Tibial nerve (tissue), 4 donors: Measurements from ENCODE around the gene KAZN.

Source experiments
- EP300 ChIP-seq, 2 donors: sonication (generic); formaldehyde crosslinking; IDR thresholded peaks; one replicate each; pipeline ENCODE4 v1.6.1; 2017; ENCODE audit warnings: antibody characterized with exemption in 2 of 2, mild to moderate bottlenecking in 1 of 2
- POLR2A ChIP-seq, 2 donors: fragments of 450-650 bp; IDR thresholded peaks; one replicate each; pipeline ENCODE4 v1.6.1; 2017; ENCODE audit warnings: antibody characterized with exemption in 2 of 2, mild to moderate bottlenecking in 2 of 2, moderate library complexity in 2 of 2
- TF ChIP-seq, protein P1 (sequence below), 5 experiments: fragments of 200-600 bp in 3 of 5; fragments of 450-650 bp in 2 of 5; sonication (generic) in 3 of 5; IDR thresholded peaks; one replicate each; pipeline ENCODE4 v1.5.1; 2016 to 2019; ENCODE audit warnings: antibody characterized with exemption in 5 of 5, mild to moderate bottlenecking in 3 of 5, moderate library complexity in 2 of 5

DNA sequence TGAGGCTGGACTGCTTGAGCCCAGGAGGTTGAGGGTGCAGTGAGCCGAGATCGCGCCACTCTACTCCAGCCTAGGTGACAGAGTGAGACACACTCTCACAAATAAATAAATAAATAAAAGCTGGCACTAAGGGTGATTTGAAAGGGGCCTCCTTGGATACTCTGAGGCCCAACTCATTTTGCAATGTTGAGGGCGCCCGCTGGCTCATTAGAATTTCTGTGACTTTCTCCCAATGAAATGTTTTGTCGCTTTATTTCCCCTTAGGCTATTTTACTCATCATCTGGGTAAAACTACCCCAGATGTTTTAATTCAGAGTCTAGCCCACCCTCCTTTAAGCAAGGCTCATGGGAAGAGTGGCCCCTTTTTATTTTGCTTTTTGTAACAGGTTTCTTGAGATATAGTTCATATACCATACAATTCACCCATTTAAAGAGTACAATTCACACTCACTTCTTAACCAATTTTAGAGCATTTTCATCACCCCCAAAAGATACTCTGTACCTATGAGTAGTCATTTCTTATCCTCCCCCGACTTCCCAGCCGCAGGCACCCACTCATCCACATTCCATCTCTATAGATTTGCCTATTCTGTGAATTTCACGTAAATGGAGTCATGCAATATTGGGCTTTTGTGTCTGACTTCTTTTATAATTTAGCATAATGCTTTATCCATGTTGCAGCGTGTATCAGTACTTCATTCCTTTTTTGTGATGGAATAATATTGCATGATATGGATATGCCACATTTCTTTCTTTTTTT is 259.1 kb downstream of the KAZN start:
- TF ChIP-seq, protein P1, sequence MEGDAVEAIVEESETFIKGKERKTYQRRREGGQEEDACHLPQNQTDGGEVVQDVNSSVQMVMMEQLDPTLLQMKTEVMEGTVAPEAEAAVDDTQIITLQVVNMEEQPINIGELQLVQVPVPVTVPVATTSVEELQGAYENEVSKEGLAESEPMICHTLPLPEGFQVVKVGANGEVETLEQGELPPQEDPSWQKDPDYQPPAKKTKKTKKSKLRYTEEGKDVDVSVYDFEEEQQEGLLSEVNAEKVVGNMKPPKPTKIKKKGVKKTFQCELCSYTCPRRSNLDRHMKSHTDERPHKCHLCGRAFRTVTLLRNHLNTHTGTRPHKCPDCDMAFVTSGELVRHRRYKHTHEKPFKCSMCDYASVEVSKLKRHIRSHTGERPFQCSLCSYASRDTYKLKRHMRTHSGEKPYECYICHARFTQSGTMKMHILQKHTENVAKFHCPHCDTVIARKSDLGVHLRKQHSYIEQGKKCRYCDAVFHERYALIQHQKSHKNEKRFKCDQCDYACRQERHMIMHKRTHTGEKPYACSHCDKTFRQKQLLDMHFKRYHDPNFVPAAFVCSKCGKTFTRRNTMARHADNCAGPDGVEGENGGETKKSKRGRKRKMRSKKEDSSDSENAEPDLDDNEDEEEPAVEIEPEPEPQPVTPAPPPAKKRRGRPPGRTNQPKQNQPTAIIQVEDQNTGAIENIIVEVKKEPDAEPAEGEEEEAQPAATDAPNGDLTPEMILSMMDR (IDR thresholded peaks at IDR 0.05) = no peak
- TF ChIP-seq EP300 (IDR thresholded peaks at IDR 0.05) = no peak
- TF ChIP-seq POLR2A (IDR thresholded peaks at IDR 0.05) = no peak
